AG20443 (cell line): ENCODE measurements around the gene IDH3G.
A peak's percentile ranks its signal among the peaks of the same experiment; 100 is the strongest.
"Not testable (repeated sequence)": the region's sequence is repeated elsewhere in the genome, so short reads cannot be mapped to it uniquely, and the experiment has no call there.

Experiments
- DNase-seq: peaks from one replicate; pipeline ENCODE4 v3.0.0; 2012; ENCODE audit warnings: low spot score, mixed read lengths

Gene IDH3G

DNA sequence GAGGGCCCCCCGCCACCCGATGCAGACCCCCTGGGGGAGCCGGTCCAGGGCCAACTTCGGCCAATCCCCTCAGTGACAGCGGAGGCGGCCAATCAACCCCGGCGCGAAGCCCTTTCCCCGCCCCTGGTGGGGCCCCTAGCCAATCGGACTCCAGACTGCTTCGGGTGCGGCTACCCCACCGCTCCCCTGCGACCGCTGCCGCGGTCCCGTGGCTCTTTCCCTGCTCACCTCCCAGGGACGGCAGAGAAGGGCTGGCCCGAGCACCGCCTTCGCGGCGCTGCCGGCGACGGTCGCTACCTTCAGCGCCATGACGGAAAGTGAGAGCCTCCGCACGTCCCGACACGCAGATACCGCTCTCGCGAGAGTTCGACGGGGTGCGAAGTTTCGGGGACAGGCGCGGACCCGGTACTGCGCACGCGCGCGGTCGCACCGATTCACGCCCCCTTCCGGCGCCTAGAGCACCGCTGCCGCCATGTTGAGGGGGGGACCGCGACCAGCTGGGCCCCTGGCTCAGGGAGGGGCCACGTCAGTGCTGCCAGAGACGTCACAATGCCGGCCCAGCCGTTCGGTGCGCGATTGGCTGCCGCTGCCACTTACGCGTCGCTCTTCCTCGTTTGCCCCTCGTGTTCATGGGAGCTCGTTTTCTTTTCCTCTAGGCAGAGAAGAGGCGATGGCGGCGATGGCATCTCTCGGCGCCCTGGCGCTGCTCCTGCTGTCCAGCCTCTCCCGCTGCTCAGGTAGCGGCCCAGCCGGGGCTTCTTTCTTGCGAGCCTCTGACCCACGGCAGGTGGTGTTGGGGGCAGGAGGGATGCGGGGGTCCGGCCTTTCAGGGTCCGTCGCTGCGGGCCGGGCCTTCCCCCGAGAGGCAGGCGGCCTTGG, at the start of gene IDH3G, which contains the start of gene SSR4:
TSS of gene IDH3G (minus strand) at position 358 of the 879 bp plus-strand sequence. CDS start at position 309, 49 bp downstream.
TSS of gene SSR4 (plus strand) at position 651 of the 879 bp plus-strand sequence. CDS start at position 671, 20 bp downstream.
- peak; percentile 98 for DNase-seq

DNA sequence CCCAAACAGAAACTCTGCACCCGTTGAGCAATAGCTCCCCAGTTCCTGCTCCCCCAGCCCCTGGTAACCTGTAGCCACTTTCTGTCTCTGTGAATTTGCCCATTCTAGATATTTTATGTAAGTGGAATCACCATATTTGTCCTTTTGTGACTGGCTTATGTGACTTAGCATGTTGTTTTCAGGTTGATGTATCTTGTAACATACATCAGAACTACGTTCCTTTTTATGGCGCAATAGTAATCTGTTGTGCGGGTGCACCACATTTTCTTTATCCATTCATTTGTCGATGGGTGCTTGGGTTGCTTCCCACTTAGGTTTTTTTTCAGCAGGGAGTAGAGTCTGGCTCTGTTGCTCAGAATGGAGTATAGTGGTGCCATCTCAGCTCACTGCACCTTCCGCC, 42.7 kb upstream of the IDH3G start:
- no peak for DNase-seq

DNA sequence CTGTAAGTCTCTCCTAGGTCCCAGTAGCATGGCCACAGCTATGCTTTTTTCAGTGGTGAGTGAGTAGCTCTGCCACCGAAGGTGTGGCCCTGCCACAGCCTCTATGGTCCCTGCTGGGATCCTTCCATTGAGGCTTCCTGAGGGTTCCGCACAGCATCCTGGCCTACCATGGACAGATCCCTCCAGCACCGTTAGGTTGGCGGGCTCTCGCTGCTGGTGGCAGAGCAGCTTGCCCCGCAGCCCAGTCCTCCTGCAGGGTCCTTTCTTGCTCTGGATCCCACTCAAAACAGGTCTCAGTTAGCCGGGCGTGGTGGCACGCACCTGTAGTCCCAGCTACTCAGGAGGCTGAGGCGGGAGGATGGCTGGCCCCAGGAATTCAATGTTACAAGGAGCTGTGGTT, 38.6 kb upstream of the IDH3G start:
- DNase-seq, result no peak

DNA sequence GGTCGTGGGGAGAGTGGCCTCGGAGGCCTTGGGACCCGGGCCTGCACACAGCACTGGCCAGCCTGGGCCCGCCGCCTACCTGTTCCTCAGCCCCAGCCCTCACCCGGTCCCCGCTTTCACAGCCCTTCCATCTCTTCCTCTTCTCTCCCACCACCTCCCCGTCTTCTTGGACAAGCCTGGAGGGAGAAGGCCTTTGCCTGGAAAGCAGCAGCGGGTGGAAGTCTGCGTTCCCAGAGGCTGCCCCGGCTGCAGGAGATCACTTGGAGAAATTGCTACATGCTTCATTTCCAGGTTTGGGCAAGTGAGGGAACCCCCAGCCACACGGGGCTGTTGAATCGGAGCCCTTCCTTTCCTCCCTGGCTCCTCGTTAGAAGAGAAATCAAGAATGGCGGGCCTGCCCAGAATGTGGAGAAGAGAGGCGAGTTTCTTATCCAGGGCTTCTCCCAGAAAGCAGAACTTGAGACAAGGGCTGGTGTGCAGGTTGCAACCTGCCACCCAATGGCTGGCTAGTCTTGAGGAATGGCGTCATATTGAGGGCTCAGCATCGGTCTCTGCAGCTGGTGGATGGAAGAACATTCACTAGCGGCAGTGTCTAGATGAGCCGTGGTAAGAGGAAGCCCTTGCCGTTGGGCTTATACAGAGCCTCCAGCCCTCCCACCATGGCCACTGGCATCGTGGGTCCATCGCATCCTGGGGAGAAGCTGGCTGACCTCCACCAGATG, 37.4 kb upstream of the IDH3G start:
- no peak for DNase-seq

DNA sequence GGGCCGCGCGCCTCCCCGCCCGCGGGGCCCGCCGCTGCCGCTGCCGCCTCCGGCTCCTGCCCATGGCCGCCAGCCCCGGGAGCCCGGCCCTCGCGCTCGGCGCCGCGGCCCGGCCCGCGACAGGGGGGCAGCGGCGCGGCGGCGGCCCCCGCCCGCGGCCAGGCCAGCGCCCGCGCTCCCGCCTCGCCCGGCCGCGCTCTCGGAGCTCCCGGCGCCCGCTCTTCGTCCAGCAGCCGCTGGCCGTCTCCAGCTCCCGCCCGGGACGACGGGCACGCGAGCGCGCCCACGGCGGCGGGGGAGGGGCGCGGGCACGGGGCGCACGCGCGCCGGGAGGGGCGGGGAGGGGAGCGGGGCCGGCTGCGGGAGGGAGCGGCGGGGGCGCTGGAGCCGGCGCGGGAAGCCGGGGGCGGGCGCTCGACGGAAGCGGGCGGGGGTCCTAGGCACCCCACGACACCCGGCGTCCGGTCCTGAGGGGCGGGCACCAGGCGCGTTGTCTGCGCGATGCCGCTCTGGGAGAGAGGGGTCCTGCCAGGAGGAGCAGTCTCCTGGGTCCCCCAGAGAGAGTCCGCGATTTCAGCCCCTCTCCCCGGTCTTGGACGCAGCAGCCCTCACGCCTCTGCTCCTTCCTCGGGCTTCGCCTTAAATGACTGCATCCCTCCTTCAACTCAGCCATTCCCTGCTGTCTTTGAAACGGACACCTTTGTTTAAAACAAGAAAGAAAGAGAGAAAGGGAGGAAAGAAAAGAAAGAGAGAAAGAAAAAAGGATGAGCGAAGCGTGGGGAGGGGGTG, 36.7 kb upstream of the IDH3G start:
- DNase-seq, result peak; percentile 22

DNA sequence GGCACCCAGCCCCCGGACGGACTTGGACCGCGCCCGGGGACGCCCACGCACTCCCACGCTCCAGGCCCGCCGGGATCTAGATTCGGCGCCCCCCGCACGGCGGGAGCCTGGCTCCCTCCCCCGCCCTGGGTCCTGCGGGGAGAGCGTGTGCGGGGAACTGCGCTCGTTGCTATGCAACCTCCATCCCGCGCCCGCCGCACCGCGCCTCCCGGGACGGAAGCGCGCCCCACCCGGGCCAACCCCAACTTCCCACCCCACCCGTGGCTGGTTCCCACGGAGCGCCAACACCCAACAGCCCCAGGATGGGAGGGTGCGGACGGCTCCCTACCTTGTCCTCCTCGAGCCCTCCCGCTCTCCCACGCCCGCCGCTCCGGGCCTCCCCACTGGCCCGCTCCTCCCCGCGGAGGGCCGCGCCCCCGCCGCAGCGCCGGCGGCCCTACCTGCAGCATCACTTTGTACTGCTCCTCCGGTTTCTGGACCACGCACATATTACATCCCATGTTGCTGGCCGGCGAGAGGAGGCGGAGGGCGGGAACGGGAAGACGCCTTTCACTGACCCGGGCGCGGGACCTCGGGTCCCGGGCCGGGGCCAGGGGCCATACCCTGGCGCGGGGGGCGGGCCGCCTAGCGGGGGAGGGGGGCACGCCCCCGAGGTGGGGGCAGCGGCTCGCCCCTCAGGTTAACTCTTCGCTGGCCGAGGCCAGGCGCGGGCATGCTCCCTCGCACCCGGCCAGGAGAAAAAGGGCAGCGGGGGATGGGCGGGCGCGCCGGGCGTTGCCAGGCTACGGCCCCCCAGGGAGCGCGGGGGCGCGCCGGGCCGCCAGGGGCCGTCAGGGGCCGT, 35.8 kb upstream of the IDH3G start, which contains the start of gene PDZD4:
TSS of gene PDZD4 (minus strand) at position 746 of the 841 bp plus-strand sequence. CDS start at position 500, 246 bp downstream.
- no peak for DNase-seq

DNA sequence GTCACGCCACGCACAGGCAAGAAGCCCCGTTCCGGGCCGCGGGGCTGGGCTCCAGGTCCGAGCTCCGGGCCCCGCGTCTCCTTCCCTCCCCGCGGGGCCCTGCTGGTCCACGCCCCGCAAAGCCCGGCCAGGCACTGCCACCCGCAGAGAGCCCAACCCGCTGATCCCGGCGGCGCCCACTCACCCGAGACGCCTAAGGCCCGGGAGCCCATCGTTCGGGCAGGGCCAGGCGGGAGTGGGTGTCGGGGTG, 35.3 kb upstream of the IDH3G start:
- no peak for DNase-seq

DNA sequence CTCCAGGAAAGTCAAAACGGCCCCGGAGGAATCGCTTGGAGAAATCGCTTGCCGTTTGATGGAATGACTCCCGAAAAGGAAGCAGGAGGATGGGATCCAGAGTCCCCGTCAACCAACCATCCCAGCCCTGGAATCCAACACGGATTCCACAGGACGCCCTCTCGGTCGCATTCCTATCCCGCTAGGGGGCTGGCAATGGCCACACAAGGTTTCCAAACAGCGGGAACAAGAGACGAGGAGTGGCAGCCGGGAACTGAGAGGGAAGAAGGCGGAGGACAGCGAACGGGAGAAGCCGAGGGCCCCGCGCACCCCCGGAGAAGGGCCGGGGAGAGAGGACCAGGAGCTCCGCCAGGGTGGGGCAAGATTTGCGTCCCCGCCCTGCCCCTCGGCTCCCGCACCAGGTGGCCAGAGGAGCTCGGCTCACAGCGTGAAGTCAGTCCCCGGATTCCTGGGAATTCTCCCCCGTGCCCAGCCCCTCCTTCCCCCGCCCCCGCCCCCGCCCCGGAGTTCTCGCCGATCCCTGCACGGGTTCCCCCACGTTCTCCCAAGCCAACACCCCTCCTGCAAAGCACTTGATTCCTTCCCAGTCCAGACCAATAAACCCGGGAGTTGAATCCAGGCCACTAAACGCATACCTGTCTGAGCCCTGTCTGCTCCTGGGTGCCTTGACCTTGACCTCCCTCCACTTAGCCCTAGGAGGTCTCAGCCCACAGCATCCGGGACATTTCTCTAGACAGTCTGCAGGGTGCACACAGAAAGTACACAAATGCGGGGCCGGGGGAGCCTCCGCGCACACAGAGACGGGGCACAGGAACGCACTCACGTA, 34.8 kb upstream of the IDH3G start:
- DNase-seq, result peak; percentile 29

DNA sequence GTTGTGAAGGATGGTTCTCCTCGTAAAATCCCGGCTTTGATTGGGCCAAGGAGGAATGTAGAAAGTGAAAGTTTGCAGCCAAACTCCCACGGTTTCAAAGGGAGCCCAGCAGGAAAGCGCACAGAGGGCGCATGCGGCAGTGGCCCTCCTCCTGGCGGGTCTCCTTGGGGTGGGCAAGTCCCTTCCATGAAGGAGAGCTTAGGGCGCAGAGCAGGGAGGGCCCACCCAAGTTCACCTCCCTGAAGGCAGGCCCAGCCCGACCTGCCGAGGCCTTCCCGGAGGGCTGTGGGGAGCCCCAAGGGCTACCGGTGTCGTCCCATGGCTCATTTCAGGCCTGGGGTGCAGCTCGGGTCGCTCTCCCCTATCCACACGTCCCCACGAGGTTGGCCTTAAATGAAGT, 34.1 kb upstream of the IDH3G start:
- no peak for DNase-seq

DNA sequence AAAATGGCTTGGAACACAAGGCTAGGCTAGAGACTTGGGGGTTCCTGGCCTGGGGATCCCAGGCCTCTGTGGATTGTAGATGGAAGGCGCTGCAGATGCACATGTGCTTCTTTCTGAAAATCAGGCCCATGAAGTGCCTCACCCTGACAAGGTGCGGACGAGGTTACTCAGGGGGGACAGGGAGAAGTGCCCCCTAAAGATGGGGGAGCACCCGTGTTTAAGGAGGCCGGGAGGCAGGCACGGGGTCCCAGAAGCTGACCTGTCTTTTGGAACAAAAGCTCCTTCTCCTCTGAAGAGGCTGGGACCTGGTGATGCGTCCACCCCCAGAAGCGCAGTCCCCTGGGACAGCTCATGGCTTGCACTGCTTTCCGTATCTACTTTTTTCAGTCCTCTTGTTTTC, 33.7 kb upstream of the IDH3G start:
- peak; percentile 6 for DNase-seq

DNA sequence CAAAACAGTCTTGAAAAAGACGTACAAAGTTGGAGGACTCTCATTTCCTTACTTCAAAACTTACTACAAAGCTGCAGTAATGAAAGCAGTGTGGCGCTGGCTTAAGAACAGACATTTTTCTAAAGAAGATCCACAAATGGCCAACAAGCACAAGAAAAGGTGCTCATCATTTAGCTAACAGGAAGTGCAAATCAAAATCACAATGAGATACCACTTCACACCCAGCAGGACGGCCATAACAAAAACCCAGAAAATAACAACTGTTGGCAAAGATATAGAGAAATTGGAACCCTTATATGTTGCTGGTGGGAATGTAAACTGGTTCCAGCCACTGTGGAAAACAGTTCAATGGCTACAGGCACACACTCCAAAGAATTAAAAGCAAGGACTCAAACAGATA, 32.8 kb upstream of the IDH3G start:
- DNase-seq, result no peak

DNA sequence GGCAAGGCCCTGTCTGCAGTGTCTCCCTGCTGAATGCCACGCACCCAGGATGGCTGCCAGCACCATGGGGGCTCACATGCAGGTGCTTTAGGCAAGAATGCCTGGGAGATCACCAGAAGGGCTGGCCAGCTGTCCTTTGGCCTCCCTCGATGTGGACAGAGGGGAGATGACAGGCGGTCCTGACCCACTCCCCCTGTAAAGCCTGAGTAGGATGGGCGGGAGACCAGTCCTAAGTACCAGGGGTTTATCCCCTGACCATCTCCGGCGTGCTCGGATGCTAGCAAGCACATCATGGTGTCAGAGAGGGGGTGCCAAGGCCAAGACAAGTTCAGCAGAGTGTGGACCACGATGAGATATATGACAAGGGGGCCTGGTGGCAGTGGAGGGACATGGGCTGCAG, 30.9 kb upstream of the IDH3G start:
- no peak for DNase-seq

DNA sequence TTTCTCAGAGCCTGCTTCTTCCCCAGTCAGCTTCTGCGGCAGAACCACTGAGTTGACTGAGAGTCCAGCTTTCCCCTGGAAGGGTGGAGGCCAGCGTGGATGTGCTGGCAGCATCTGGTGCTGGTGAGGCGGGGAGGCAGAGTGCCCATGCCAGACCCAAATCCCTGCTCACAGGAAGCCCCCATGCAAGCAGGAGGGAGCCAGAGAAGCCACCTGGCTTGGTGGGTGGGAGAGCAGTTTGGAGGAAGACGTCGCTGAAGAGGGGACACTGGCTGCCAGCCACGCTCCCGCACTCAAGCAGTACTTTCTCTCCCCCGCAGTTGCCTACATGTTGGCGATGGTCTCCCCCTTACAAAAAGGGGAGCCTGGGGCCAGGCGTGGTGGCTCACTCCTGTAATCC, 30.2 kb upstream of the IDH3G start:
- DNase-seq, result peak; percentile 1

DNA sequence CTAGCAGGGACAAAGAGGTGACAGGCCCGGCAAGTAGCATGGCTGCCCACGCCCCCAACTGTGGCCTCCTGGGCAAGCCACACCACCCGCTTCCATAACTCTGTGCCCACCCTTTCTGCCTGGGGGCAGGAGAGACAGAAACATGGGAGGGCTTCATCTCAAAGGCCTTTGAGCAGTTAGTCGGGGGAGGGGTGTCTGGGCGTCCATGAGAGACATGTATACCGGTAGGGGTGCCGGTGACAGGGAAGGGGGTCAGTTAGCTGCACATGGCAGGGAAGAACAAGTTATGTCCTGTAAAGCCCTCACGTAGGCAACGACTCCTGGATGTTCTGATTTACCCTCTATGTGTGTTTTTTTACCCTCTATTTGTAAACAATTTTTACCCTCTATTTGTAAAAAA, 26.9 kb upstream of the IDH3G start:
- DNase-seq, result no peak

DNA sequence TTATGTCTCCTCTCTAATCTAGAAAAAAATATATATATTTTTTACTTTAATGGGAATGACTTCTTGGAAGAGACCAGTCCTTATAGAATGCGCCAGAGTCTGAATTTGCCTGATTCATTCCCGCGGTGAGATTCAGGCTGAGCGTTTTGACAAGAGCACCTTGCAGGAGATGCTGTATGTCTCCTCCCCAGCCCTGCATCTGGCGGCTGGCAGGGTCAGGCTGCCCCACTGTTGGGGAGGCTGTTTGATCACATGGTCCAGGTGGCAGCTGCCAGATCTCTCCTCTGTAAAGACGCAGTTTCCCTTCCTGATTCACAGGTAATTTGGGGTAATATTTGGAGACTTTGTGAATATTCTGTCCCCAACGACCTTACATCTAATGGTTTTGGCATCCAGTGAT, 26.4 kb upstream of the IDH3G start:
- DNase-seq, result no peak

DNA sequence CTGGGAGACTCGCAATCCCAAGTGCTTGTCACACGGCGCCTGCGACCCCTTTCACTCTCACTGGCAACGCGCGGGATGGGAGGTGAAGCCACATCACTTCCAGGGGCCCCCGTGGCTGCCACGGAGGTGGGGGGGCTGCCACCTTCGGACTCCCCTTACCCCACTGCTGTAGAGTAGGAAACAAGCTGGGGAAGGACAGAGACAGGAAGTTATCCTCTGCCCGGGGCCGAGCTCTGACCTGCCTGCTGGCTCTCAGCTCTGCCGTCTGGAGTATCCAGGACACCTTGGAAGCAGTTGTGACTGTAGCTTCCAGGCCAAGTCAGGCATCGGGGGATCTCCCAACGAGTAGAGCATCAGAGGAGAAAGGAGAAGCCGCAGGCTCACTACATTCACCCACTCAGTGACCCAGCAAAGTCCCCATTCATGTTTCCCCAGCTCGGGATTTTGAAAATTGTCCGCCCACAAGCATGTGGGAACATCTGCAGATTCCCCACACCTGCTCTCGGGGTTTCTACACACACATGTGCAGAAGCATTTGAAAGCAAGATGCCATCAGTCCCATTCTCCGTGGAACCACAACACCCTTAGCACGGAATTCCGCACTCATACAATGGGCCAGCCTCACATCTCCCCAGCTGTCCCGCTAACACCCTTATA, 25.3 kb upstream of the IDH3G start:
- DNase-seq, result no peak

DNA sequence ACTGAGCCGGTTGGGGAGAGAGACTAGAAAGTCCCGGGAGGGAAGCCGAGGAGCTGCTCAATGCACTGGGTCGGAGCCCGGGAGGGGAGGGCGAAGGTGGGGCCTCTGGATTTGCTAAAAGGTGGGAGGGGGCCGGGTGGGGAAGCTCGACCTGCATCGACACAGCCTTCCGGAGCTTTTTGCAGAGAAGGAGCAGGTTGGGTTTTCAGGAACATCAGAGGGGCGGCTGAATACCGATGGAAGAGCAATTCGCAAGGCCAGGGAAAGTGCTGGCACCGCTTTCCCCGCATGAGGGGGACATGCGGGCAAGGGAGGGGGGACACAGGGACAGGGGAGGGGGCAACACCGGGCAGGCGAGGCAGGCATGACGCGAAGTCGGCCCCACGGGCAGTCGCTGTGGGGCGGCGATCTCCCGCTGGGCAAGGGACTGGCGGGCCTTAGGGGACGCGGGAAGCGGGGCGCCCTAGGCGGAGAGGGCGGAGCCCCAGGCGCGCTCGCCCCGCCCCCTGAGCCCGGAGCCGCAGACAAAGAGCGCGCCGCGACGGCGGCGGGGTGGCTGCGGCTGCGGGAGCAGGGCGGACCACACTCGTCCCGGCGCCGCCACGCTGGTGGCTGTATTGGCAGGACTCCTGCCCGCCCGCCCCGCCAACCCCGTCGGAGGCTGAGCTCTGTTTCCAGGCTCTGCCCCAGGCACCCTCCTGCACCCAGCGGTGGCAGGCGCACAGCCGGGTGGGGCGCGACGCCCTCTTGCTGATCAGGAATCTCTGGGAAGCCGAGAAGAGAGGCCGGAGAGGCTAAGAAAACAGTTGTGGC, 24.6 kb upstream of the IDH3G start:
- peak; percentile 69 for DNase-seq

DNA sequence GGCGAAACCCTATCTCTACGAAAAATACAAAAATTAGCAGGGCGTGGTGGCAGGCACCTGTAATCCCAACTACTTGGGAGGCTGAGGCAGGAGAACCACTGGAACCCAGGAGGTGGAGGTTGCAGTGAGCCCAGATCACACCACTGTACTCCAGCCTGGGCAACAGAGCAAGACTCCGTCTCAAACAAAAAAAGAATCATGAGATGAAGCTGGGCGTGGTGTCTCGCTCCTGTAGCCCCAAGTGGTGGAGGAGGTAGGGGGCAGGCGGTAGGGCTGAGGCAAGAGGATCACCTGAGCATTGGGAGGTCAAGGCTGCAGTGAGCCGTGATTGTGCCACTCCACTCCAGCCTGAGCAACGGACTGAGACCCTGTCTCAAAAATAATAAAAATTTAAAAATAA, 23.9 kb upstream of the IDH3G start:
- DNase-seq, result not testable (repeated sequence)
